Fibroblast of lung (primary cell): ENCODE results near the gene CTNNB1. TPM values are rescaled to one million over a fixed set of nuclear protein-coding genes. Genes with fewer than 3 reads are reported as not detected.

Source experiments
- DNase-seq, 2 donors: peaks; one replicate each; pipeline versions ENCODE4 v3.0.0 to v3.0.0-alpha.2; 2010; ENCODE audit warnings: low read depth in 2 of 2
- H2AFZ ChIP-seq: 2 replicates; pipeline ENCODE4 v1.5.1; 2012; ENCODE audit warnings: low read length, control low read depth, inconsistent platforms
- H3K27ac ChIP-seq: 2 replicates; pipeline ENCODE4 v1.5.1; 2011; ENCODE audit warnings: low read length, control low read depth; ENCODE audit not compliant: insufficient read depth
- H3K27me3 ChIP-seq: 2 replicates; pipeline ENCODE4 v1.5.1; 2011; ENCODE audit warnings: mild to moderate bottlenecking, low read length; ENCODE audit not compliant: control insufficient read depth, insufficient read depth
- H3K36me3 ChIP-seq: 2 replicates; pipeline ENCODE4 v1.5.1; 2011; ENCODE audit warnings: low read length; ENCODE audit not compliant: control insufficient read depth, insufficient read depth
- H3K4me1 ChIP-seq: 2 replicates; pipeline ENCODE4 v1.5.1; 2011; ENCODE audit warnings: low read length; ENCODE audit not compliant: control insufficient read depth, insufficient read depth; ENCODE audit errors: extremely low read depth
- H3K4me2 ChIP-seq: 2 replicates; pipeline ENCODE4 v1.5.1; 2011; ENCODE audit warnings: low read length, control low read depth; ENCODE audit not compliant: insufficient read depth; ENCODE audit errors: extremely low read depth
- H3K4me3 ChIP-seq, 4 experiments: fragments of 200-600 bp in 1 of 4; sonication (generic) in 1 of 4; replicated peaks in 1 of 4; 2 replicates each; pipeline ENCODE4 v1.5.1; 2011 to 2016; ENCODE audit warnings: low read length in 4 of 4, low read depth in 3 of 4, mild to moderate bottlenecking in 3 of 4, control low read depth in 2 of 4, inconsistent platforms in 1 of 4, mixed read lengths in 1 of 4; ENCODE audit not compliant: insufficient read depth in 1 of 4; ENCODE audit errors: control extremely low read depth in 1 of 4
- H3K79me2 ChIP-seq: 2 replicates; pipeline ENCODE4 v1.5.1; 2012; ENCODE audit warnings: mild to moderate bottlenecking, low read length, inconsistent platforms; ENCODE audit not compliant: control insufficient read depth, insufficient read depth
- H3K9ac ChIP-seq: 2 replicates; pipeline ENCODE4 v1.5.1; 2011; ENCODE audit warnings: mild to moderate bottlenecking, low read length, control low read depth; ENCODE audit not compliant: insufficient read depth
- H3K9me3 ChIP-seq: 2 replicates; pipeline ENCODE4 v1.5.1; 2012; ENCODE audit warnings: low read depth, low read length; ENCODE audit not compliant: control insufficient read depth, insufficient read depth
- H4K20me1 ChIP-seq: 2 replicates; pipeline ENCODE4 v1.5.1; 2011; ENCODE audit warnings: low read length; ENCODE audit not compliant: control insufficient read depth, insufficient read depth; ENCODE audit errors: extremely low read depth
- CTCF ChIP-seq, 2 donors: IDR thresholded peaks in 1 of 2; conservative IDR thresholded peaks in 1 of 2; 1 replicate in 1 of 2; 2 replicates in 1 of 2; pipeline ENCODE4 v1.5.1; 2011 to 2012; ENCODE audit warnings: low read length in 2 of 2, control low read depth in 1 of 2, inconsistent platforms in 1 of 2, low read depth in 1 of 2, mild to moderate bottlenecking in 1 of 2
- EZH2 ChIP-seq: IDR thresholded peaks from 2 replicates; pipeline ENCODE4 v1.5.1; 2012; ENCODE audit warnings: low read length, control low read depth, mild to moderate bottlenecking; ENCODE audit errors: missing control alignments
- polyA plus RNA-seq, 2 donors: library from polyadenylated mRNA; depleted of rRNA in 1 of 2; stranded (reverse) in 1 of 2; unstranded in 1 of 2; fragments of >200 nt; gene quantifications; 2 replicates each; pipeline ENCODE4 v1.2.1, GENCODE V29; 2011 to 2012; ENCODE audit warnings: missing spikeins in 1 of 2
- total RNA-seq: library from RNA; depleted of rRNA; stranded (reverse); fragments of >200 nt; gene quantifications from 2 replicates; pipeline ENCODE4 v1.2.1, GENCODE V29; 2014

The CTNNB1 gene
- total and polyA plus RNA-seq, 2 donors (not counting 1 experiment from before 2014, with no cell fraction given): 266 to 792 TPM

GRCh38 chr3:41234823-41235721 lies 35.8 kb downstream of the CTNNB1 start:
- Histone ChIP-seq H3K4me1 (no peaks in the 10 kb centered on the region), H3K79me2 (peaks cover 5% of the 10 kb centered on the region), H3K9ac (no peak overlapping the region), H4K20me1 (no peaks in the 10 kb centered on the region), H3K27ac (no peak overlapping the region), H2AFZ (no peak overlapping the region), H3K27me3 (no peaks in the 10 kb centered on the region), H3K36me3 (peaks cover 13% of the 10 kb centered on the region), H3K4me2 (no peak overlapping the region), H3K9me3 (no peaks in the 10 kb centered on the region), H3K4me3 (no peak overlapping the region)
- peak; percentile 53 to 66 for DNase-seq
- TF ChIP-seq EZH2 (no peak), CTCF (conservative IDR thresholded peaks at IDR 0.05 in 1 of 2, IDR thresholded peaks at IDR 0.05 in 1 of 2; ENCODE audit: low read depth in 1 of 2, low read length in 2 of 2) (no peak)

GRCh38 chr3:41236228-41236627 lies 36.9 kb downstream of the CTNNB1 start:
- Histone ChIP-seq H3K36me3 (peaks cover 11% of the 10 kb centered on the region), H3K4me1 (no peaks in the 10 kb centered on the region), H2AFZ (no peak overlapping the region), H3K4me2 (no peak overlapping the region), H3K79me2 (peaks cover 2% of the 10 kb centered on the region), H3K27me3 (no peaks in the 10 kb centered on the region), H3K9me3 (no peaks in the 10 kb centered on the region), H3K27ac (no peak overlapping the region), H4K20me1 (no peaks in the 10 kb centered on the region), H3K4me3 (no peak overlapping the region), H3K9ac (no peak overlapping the region)
- TF ChIP-seq CTCF (conservative IDR thresholded peaks at IDR 0.05 in 1 of 2, IDR thresholded peaks at IDR 0.05 in 1 of 2; ENCODE audit: low read depth in 1 of 2, low read length in 2 of 2): no peak
- TF ChIP-seq EZH2: no peak
- DNase-seq: no peak

GRCh38 chr3:41237907-41238306 lies 38.6 kb downstream of the CTNNB1 start:
- Histone ChIP-seq H3K79me2 (no peaks in the 10 kb centered on the region), H3K4me2 (no peak overlapping the region), H4K20me1 (no peaks in the 10 kb centered on the region), H3K9me3 (no peaks in the 10 kb centered on the region), H3K4me3 (no peak overlapping the region), H2AFZ (no peak overlapping the region), H3K27ac (no peak overlapping the region), H3K9ac (no peak overlapping the region), H3K36me3 (peaks cover 11% of the 10 kb centered on the region), H3K4me1 (no peaks in the 10 kb centered on the region), H3K27me3 (no peaks in the 10 kb centered on the region)
- TF ChIP-seq CTCF (conservative IDR thresholded peaks at IDR 0.05 in 1 of 2, IDR thresholded peaks at IDR 0.05 in 1 of 2; ENCODE audit: low read depth in 1 of 2, low read length in 2 of 2): no peak
- no peak for TF ChIP-seq EZH2
- DNase-seq: no peak
